NCI-H748 treated with DMSO at 0.1 percent for 48 hours (cell line): ENCODE measurements around the gene ZNF322.
A peak's percentile ranks its signal among the peaks of the same experiment; 100 is the strongest.
"Not testable (repeated sequence)": the region's sequence is repeated elsewhere in the genome, so short reads cannot be mapped to it uniquely, and the experiment has no call there.

Source experiments
- DNase-seq: peaks from one replicate; lab custom pipeline; 2025; lab: John Stamatoyannopoulos, UW

Gene ZNF322, protein sequence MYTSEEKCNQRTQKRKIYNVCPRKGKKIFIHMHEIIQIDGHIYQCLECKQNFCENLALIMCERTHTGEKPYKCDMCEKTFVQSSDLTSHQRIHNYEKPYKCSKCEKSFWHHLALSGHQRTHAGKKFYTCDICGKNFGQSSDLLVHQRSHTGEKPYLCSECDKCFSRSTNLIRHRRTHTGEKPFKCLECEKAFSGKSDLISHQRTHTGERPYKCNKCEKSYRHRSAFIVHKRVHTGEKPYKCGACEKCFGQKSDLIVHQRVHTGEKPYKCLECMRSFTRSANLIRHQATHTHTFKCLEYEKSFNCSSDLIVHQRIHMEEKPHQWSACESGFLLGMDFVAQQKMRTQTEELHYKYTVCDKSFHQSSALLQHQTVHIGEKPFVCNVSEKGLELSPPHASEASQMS

GRCh38 chr6:26659042-26659999 is at the start of gene ZNF322:
Gene ZNF322, minus strand, starts transcription at chr6:26659746. Its CDS starts 21,193 bp downstream, at chr6:26638553.
- peak; percentile 95 for DNase-seq

GRCh38 chr6:26705780-26706179 is 46.2 kb upstream of the ZNF322 start:
- DNase-seq: not testable (repeated sequence)

DNA sequence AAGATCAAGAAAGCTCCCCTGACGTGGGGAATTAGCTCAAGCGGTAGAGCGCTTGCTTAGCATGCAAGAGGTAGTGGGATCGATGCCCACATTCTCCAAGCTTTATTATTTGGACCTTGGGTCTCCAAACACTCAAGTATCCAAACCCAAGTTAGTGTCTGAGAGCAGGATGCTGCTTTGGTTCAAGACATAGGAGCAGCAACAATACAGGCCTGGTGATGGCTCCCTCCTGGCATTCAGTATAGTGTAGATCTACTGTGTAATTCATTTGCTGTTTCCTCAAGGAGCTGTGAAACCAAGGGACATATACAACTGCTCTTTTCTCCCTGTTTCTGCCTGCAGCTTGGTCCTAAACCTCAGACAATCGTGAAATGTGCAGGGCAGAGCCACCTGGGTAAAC is 45.8 kb upstream of the ZNF322 start:
- not testable (repeated sequence) for DNase-seq

- not testable (repeated sequence) for DNase-seq
Observed at GRCh38 chr6:26701023-26701747, 41.6 kb upstream of the ZNF322 start.

- DNase-seq: not testable (repeated sequence)
Observed at GRCh38 chr6:26697496-26697895, 38.0 kb upstream of the ZNF322 start.

DNA sequence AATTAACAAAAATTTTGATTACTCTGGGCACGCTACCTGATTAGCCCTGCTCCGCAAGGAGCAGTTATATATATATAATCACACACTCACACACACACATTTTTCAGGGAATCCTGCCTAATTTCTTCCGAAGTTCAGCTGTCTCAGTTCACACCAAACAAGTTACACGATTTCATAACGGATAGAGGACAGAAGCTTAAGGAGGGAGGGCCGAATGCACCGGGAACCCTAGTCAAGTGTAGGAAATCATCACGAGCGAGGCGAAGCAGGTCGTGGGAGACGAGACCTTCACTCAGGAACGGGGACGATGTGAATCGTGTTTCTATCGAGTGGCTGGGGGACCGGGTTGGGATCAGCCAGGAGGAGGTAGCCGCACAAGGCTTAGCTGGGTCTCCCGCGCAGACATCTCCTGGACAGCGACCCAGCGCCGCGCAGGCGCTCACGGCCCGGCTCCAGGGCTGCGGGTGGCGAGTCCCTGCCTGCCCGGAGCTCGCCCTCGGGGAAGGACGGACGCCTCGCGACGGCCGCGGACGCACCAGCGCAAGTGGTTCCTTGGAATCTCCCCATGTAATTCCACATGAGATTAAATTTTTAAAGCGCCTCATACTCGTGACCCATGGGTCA is 29.9 kb upstream of the ZNF322 start:
- DNase-seq: not testable (repeated sequence)

GRCh38 chr6:26682435-26683042 is 23.0 kb upstream of the ZNF322 start:
- DNase-seq: not testable (repeated sequence)

- not testable (repeated sequence) for DNase-seq
Observed at GRCh38 chr6:26673287-26673686, 13.7 kb upstream of the ZNF322 start.

DNA sequence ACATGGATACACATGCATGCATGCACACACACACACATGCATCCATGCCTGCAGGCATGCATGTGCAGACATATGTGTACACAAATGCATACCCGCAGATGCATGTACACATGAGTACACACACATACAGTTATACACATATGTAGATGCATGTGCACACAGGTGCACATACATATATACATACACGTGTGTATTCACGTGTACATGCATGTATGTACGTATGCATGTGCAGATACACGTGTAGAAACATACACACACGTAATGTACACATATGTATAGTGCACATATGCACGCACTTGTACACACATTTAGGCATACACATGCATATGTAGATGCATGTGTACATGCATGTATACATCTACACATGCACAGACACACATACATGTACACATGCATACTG is 11.0 kb upstream of the ZNF322 start:
- DNase-seq: not testable (repeated sequence)

DNA sequence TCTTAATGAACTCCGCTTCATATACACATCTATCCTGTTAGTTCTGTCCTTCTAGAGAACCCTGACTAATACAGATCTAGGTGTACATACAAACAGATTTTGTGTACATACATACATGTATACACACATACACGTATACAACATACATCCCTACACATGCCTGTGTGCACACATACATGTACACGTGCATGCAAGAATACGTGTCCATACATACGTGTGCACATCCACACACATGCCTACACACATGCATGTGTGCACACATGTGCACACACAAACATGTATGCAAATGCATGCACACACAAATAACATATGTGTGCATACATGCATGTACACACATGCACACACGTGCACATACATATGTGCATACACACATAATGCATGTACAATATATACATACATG is 10.5 kb upstream of the ZNF322 start:
- DNase-seq: not testable (repeated sequence)

DNA sequence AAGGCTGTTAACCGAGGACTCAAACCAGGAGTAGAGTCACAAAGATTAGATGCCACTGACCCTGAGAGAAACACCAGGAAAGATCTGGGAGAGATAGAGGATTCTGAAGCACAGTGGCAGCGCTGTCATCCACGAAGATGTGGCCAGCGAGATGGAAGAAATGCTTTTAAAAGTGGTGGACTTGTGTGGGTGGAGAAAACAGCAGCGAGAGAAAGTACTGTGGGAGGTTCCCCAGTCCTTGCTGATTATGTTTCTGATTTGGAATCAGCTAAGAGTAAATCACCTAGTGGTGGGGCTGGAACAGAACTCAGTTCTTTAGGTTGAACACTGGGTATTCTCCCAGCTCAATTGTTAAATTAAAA is 435 bp upstream of the ZNF322 start:
- no peak for DNase-seq

- no peak for DNase-seq
Observed at GRCh38 chr6:26657256-26657655, 2.3 kb downstream of the ZNF322 start.

DNA sequence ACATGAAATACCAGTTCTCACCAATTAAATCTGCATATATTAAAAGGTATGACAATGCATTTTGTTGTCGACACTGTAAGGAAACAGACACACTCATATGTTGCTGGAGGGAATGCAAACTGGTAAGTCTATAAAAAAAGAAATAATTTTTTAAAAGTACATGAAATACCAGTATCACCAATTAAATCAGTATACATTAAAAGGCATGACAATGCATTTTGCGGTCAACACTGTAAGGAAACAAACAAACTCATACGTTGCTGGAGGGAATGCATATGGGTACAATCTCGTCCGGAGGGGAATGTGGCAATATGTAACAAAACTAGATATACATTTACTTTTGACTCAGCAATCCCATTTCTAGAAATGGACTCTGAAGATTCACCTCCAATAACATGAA is 6.5 kb downstream of the ZNF322 start:
- no peak for DNase-seq

- no peak for DNase-seq
Observed at GRCh38 chr6:26651133-26651781, 8.3 kb downstream of the ZNF322 start.

- no peak for DNase-seq
Observed at GRCh38 chr6:26646074-26646473, 13.5 kb downstream of the ZNF322 start.

DNA sequence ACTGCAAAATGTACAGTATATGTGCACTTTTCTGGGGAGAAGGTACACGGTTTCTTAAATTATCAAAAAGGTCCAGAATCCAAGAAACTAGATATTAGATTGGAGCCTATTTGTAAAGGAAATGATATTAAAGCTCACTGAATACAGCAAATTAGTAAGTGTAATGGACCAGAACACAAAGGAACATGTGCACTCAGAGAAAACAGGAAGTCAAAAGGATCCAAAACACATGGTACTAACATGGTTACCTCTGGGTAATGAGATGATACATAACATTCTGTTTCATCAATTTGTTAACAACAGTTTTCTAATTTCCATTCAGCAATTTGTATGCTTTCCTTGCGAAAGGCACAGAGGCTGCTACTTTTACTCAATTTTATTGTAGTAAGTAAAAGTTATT is 18.7 kb downstream of the ZNF322 start:
- DNase-seq: no peak

- no peak for DNase-seq
Observed at GRCh38 chr6:26629359-26629758, 30.2 kb downstream of the ZNF322 start.

DNA sequence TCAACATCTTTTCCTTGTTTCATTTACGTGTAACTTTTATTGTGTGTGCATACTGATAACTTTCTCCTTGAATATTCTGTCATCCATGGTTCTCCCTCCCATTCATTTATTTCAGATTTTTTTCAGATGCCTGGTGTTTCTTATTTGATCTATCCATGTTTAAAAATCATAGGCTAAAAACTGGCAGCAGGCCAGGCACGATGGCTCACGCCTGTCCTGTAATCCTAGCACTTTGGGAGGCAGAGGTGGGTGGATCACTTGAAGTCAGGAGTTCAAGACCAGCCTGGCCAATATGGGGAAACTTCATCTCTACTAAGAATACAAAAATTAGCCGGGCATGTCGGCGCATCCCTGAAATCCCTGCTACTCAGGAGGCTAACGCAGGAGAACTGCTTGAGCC is 31.7 kb downstream of the ZNF322 start:
- DNase-seq: no peak

- no peak for DNase-seq
Observed at GRCh38 chr6:26624557-26624956, 35.0 kb downstream of the ZNF322 start.

GRCh38 chr6:26623339-26623859 is 36.1 kb downstream of the ZNF322 start:
- DNase-seq: no peak
